Parathyroid adenoma (tissue), 2 donors: ENCODE results near the gene KLHL26.

Source experiments
- H2AFZ ChIP-seq: fragments of 300-600 bp; sonication (generic); one replicate; pipeline ENCODE4 v1.7.0; 2017; ENCODE audit warnings: antibody characterized with exemption, mild to moderate bottlenecking
- H3K27ac ChIP-seq: fragments of 300-600 bp; sonication (generic); one replicate; pipeline ENCODE4 v1.7.0; 2017
- H3K27me3 ChIP-seq: fragments of 300-600 bp; sonication (generic); one replicate; pipeline ENCODE4 v1.7.0; 2017; ENCODE audit warnings: low read length; ENCODE audit not compliant: control insufficient read depth, insufficient read depth
- H3K36me3 ChIP-seq: fragments of 300-600 bp; sonication (generic); one replicate; pipeline ENCODE4 v1.7.0; 2017; ENCODE audit warnings: low read length; ENCODE audit not compliant: control insufficient read depth, insufficient read depth
- H3K4me1 ChIP-seq: fragments of 300-600 bp; sonication (generic); one replicate; pipeline ENCODE4 v1.7.0; 2017; ENCODE audit warnings: control low read depth
- H3K4me2 ChIP-seq: fragments of 300-600 bp; sonication (generic); one replicate; pipeline ENCODE4 v1.7.0; 2017; ENCODE audit warnings: low read length
- H3K4me3 ChIP-seq: fragments of 300-600 bp; sonication (generic); one replicate; pipeline ENCODE4 v1.7.0; 2017; ENCODE audit warnings: low read depth, low read length
- H3K79me2 ChIP-seq: fragments of 300-600 bp; sonication (generic); one replicate; pipeline ENCODE4 v1.7.0; 2017; ENCODE audit warnings: control low read depth
- H3K9ac ChIP-seq: fragments of 300-600 bp; sonication (generic); one replicate; pipeline ENCODE4 v1.7.0; 2017; ENCODE audit warnings: mild to moderate bottlenecking
- H3K9me3 ChIP-seq: fragments of 300-600 bp; sonication (generic); one replicate; pipeline ENCODE4 v1.7.0; 2017; ENCODE audit warnings: low read length; ENCODE audit not compliant: control insufficient read depth
- TF ChIP-seq, protein P1 (sequence below): fragments of 300-600 bp; sonication (generic); IDR thresholded peaks from one replicate; pipeline ENCODE4 v1.7.0; 2017; ENCODE audit warnings: antibody characterized with exemption, mild to moderate bottlenecking
- donor health status: primary hyperparathyroidism.

Gene KLHL26

GRCh38 chr19:18660051-18660910, 23.5 kb downstream of the KLHL26 start:
- H3K27me3 ChIP-seq = no peaks in the 10 kb centered on the region
- no peaks in the 10 kb centered on the region for H3K9me3 ChIP-seq
- no peak overlapping the region for H3K9ac ChIP-seq
- no peaks in the 10 kb centered on the region for H3K4me1 ChIP-seq
- H3K36me3 ChIP-seq = no peaks in the 10 kb centered on the region
- no peak overlapping the region for H2AFZ ChIP-seq
- H3K4me2 ChIP-seq = no peak overlapping the region
- TF ChIP-seq, protein P1, sequence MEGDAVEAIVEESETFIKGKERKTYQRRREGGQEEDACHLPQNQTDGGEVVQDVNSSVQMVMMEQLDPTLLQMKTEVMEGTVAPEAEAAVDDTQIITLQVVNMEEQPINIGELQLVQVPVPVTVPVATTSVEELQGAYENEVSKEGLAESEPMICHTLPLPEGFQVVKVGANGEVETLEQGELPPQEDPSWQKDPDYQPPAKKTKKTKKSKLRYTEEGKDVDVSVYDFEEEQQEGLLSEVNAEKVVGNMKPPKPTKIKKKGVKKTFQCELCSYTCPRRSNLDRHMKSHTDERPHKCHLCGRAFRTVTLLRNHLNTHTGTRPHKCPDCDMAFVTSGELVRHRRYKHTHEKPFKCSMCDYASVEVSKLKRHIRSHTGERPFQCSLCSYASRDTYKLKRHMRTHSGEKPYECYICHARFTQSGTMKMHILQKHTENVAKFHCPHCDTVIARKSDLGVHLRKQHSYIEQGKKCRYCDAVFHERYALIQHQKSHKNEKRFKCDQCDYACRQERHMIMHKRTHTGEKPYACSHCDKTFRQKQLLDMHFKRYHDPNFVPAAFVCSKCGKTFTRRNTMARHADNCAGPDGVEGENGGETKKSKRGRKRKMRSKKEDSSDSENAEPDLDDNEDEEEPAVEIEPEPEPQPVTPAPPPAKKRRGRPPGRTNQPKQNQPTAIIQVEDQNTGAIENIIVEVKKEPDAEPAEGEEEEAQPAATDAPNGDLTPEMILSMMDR = no peak
- no peak overlapping the region for H3K4me3 ChIP-seq
- no peak overlapping the region for H3K27ac ChIP-seq
- H3K79me2 ChIP-seq = peaks cover 18% of the 10 kb centered on the region

DNA sequence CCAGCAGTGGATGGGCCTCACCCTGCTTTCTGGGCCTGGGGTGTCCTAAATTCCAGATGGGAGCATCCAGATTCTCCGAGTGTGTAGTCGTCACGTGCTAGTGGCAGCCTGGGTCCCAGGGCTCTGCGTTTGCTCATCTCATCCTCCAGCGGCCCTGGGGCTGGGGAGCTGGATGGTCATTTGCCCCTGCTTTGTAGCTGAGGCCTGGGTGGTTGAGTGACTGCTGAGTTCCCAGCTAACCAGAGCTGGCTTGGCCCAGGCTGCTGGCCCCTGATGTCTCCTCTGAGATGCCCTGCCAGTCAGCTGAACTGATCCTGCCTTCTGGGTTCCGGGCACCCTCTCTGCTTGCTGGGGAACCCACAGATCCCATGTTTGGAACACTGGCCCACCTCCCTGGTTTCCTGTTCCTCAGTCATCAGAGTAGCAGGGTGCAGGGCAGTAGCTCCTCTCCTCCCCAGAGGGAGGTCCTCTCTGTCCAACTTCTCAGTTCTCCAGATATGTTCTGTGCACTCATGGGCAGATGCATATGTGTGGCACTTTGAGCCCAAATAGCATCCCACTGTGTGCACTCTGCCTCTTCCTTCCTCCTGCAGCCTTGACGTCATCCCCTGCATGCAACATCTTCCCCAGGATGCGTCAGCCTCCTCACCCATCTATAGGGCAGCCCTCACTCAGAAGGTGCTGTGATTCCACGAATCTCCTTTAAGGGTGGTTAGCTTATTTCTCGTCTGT, 24.3 kb downstream of the KLHL26 start:
- H3K9ac ChIP-seq = no peak overlapping the region
- TF ChIP-seq, protein P1 = no peak
- no peaks in the 10 kb centered on the region for H3K27me3 ChIP-seq
- H3K4me3 ChIP-seq = no peak overlapping the region
- H3K27ac ChIP-seq = no peak overlapping the region
- H3K9me3 ChIP-seq = no peaks in the 10 kb centered on the region
- H2AFZ ChIP-seq = no peak overlapping the region
- H3K4me1 ChIP-seq = no peaks in the 10 kb centered on the region
- H3K36me3 ChIP-seq = no peaks in the 10 kb centered on the region
- H3K4me2 ChIP-seq = no peak overlapping the region
- H3K79me2 ChIP-seq = peaks cover 11% of the 10 kb centered on the region

DNA sequence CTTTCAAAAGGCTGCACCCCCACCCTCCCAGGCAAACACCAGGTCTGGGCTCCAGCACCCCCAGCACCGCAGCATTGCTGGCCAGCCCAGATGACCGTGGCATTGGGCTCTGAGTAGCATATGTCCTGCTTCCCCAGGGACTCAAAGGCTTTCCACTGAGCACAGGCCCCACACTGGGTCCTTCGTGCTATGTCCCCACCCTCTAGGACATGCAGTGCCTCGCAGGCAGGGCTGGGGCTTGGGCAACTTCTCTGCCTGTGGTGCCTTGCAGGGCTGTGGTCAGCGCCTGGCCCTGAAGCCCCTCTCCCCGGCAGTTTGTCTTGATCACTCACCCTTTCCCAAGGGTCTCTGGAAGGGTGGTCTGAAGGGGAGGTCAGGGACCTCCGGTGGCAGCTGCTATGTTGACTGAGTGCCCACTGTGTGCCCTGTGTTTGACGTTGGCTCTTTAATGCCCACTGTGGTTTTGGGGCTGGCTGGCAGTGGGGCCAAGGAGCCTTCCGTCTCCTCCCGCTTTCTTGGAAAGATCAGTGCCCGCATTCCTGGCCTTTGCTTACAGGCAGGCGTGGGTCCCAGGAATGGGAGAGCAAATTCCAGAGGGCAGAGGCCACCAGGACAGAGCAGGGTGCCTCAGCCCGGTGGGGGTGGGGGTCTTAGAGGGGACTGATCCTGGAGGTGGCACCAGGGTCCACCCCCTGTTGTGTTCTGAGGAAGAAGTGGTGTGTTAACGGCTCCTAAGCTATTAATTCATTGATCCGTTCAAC, 26.3 kb downstream of the KLHL26 start:
- Histone ChIP-seq H3K9ac (no peak overlapping the region), H3K27ac (no peak overlapping the region)

DNA sequence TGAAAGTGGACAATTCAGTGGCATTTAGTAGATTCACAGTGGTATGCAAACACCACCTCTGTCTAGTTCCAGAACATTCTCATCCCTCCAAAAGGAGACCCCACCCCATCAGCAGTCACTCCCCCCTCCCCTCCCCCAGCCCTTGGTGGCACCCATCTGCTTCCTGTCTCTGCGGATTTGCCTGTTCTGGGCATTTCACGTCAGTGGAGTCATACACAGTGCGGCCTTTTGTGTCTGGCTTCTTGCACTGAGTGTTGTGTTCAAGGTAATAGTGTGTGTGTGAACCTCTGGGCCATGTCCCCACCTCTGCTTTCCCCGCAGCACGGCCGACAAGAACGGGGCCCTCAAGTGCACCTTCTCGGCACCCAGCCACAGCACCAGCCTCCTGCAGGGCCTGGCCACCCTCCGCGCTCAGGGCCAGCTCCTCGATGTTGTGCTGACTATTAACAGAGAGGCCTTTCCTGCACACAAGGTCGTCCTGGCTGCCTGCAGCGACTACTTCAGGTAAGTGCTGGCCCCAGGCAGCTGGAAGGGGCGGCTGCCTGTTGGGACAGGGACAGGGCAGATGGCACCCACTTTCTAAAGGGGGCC, 27.2 kb downstream of the KLHL26 start:
- Histone ChIP-seq H3K36me3 (no peaks in the 10 kb centered on the region), H3K27me3 (no peaks in the 10 kb centered on the region), H3K4me2 (no peak overlapping the region), H3K27ac (no peak overlapping the region), H3K79me2 (peaks cover 2% of the 10 kb centered on the region), H3K9ac (no peak overlapping the region), H3K9me3 (no peaks in the 10 kb centered on the region), H2AFZ (no peak overlapping the region), H3K4me1 (no peaks in the 10 kb centered on the region), H3K4me3 (no peak overlapping the region)
- TF ChIP-seq, protein P1 = no peak

More for the DNA sequence above, 26.3 kb downstream of the KLHL26 start:
- H3K4me1 ChIP-seq = no peaks in the 10 kb centered on the region
- no peak overlapping the region for H3K4me3 ChIP-seq
- H3K9me3 ChIP-seq = no peaks in the 10 kb centered on the region
- H3K36me3 ChIP-seq = no peaks in the 10 kb centered on the region
- H3K27me3 ChIP-seq = no peaks in the 10 kb centered on the region
- no peak overlapping the region for H2AFZ ChIP-seq
- no peak overlapping the region for H3K4me2 ChIP-seq
- peaks cover 5% of the 10 kb centered on the region for H3K79me2 ChIP-seq
- TF ChIP-seq, protein P1 = no peak
